ENCODE data around the gene GUCA1A. TPM values are rescaled to one million over a fixed set of nuclear protein-coding genes. Genes with fewer than 3 reads are reported as not detected.
"Not testable (repeated sequence)": the region's sequence is repeated elsewhere in the genome, so short reads cannot be mapped to it uniquely, and the experiment has no call there.

GUCA1A gene
- total and polyA plus RNA-seq, 7 donors, result not detected

GRCh38 chr6:42148058-42148457 is 25.1 kb upstream of the GUCA1A start:
- H3K27me3 ChIP-seq (ENCODE audit: insufficient read depth in 3 of 3, low read length in 2 of 3), result peaks cover 0 to 20% (median 8%) of the 10 kb centered on the region in 3 donors

GRCh38 chr6:42150254-42150653 is 22.9 kb upstream of the GUCA1A start:
- ATAC-seq, result no peak
- Histone ChIP-seq H3K27ac (no peak overlapping the region), H3K27me3 (ENCODE audit: insufficient read depth in 3 of 3, low read length in 2 of 3) (peaks cover 0 to 3% (median 0%) of the 10 kb centered on the region in 3 donors), H3K4me3 (no peak overlapping the region), H3K4me1 (no peaks in the 10 kb centered on the region), H3K36me3 (ENCODE audit: insufficient read depth in 1 of 2, low read depth in 1 of 2) (no peaks in the 10 kb centered on the region), H3K9me3 (no peaks in the 10 kb centered on the region)
- intact Hi-C loops (cut with DNase I), result no loop called here
- no peak for TF ChIP-seq CTCF (IDR thresholded peaks at IDR 0.05)
- 87 to 91% (median 89%) methylated on average over 8 of the region's 8 CpGs for WGBS, 3 donors
- DNase-seq, result no peak

More at GRCh38 chr6:42148058-42148457, 25.1 kb upstream of the GUCA1A start:
- intact Hi-C loops (cut with DNase I), result no loop called here
- 39 to 50% (median 45%) methylated on average over 3 of the region's 3 CpGs for WGBS, 3 donors
- Histone ChIP-seq H3K4me1 (no peaks in the 10 kb centered on the region), H3K36me3 (ENCODE audit: insufficient read depth in 1 of 2, low read depth in 1 of 2) (no peaks in the 10 kb centered on the region), H3K9me3 (no peaks in the 10 kb centered on the region), H3K27ac (no peak overlapping the region), H3K4me3 (no peak overlapping the region)
- no peak for DNase-seq
- ATAC-seq, result no peak
- no peak for TF ChIP-seq CTCF (IDR thresholded peaks at IDR 0.05)

GRCh38 chr6:42152024-42152423 is 21.1 kb upstream of the GUCA1A start:
- Histone ChIP-seq H3K36me3 (ENCODE audit: insufficient read depth in 1 of 2, low read depth in 1 of 2) (no peaks in the 10 kb centered on the region), H3K27me3 (ENCODE audit: insufficient read depth in 3 of 3, low read length in 2 of 3) (no peaks in the 10 kb centered on the region), H3K4me3 (no peak overlapping the region), H3K4me1 (no peaks in the 10 kb centered on the region), H3K9me3 (no peaks in the 10 kb centered on the region), H3K27ac (no peak overlapping the region)
- no peak for TF ChIP-seq CTCF (IDR thresholded peaks at IDR 0.05)
- DNase-seq, result no peak
- ATAC-seq, result no peak
- intact Hi-C loops (cut with DNase I), result no loop called here
- WGBS, 3 donors, result 42 to 51% (median 43%) methylated on average over 8 of the region's 8 CpGs

- H3K36me3 ChIP-seq (ENCODE audit: insufficient read depth in 1 of 2, low read depth in 1 of 2); intact Hi-C loops (cut with DNase I); DNase-seq; H3K27me3 ChIP-seq (ENCODE audit: insufficient read depth in 3 of 3, low read length in 2 of 3); H3K4me3 ChIP-seq; ATAC-seq; H3K27ac ChIP-seq; H3K9me3 ChIP-seq; H3K4me1 ChIP-seq: not testable (repeated sequence)
- 64 to 84% (median 82%) methylated on average over 3 of the region's 4 CpGs for WGBS, 3 donors
Observed at GRCh38 chr6:42152528-42153213, 20.5 kb upstream of the GUCA1A start.

GRCh38 chr6:42153921-42154320 is 19.2 kb upstream of the GUCA1A start:
- H3K27ac ChIP-seq, result no peak overlapping the region
- H3K4me1 ChIP-seq, result no peaks in the 10 kb centered on the region
- ATAC-seq (no peak), DNase-seq (no peak)
- H3K36me3 ChIP-seq (ENCODE audit: insufficient read depth in 1 of 2, low read depth in 1 of 2), result no peaks in the 10 kb centered on the region
- intact Hi-C loops (cut with DNase I), result no loop called here
- TF ChIP-seq CTCF (IDR thresholded peaks at IDR 0.05), result no peak
- no peaks in the 10 kb centered on the region for H3K9me3 ChIP-seq
- H3K4me3 ChIP-seq, result no peak overlapping the region
- no peaks in the 10 kb centered on the region for H3K27me3 ChIP-seq (ENCODE audit: insufficient read depth in 3 of 3, low read length in 2 of 3)
- WGBS, 3 donors, result 42 to 56% (median 46%) methylated on average over 5 of the region's 5 CpGs
